Measurements from ENCODE around the gene PLXDC1.

Gene PLXDC1

DNA sequence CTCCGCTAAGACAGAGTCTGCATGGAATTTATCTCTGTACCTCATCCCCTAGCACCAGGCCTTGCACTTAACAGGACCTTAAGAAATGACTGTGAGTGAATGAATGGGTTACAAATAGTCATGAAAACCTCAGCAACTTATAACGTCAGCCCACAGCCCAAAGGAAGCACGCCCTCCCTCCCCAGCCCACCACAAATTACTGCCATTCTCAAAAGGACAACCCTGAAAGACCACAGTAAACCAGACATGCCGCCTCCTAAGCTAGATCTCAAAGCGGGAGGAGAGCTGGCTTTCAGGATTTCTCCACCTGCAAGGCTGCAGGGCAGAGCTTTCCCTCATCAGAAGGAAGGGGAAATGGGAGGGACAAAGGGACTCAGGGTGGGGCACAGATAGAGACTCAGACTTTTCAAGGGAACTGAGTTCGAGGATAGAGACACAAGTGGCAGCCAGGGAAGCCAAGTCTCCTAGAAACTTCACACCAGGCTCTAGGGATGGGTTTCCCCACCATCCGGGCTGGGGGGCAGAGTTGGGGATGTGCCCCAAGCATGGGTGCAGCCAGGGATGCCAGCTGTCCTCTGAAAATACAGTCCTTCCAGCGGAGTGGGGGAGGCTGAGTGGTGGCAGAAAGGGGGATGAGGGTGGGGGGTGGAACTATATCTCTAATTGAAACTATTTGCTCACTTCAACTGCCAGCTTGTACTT, 56.7 kb downstream of the PLXDC1 start:
- no peak for DNase-seq

DNA sequence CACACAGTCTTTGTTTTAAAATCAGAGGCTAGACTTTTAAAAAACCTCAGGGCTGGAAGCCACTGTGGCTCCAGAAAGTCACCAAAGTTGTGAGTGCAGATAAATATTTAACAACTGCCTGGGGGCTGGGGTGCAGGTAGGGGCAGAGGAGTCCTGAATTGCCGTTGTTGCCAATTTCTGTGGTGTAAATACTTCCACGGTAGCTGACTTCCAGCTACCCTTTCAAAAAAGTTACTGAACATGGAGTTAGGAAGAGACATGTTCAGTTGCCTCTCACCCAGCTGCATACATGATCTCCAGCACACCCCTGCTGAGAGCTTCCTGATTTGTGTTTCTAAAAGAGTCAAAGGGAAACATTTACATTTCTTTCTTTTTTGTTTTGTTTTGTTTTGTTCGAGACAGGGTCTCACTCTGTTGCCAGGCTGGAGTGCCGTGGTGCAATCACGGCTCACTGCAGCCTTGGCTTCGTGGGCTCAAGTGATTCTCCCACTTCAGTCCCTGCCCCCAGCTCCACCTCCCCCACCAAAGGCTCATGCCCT, 58.7 kb downstream of the PLXDC1 start:
- no peak for DNase-seq

DNA sequence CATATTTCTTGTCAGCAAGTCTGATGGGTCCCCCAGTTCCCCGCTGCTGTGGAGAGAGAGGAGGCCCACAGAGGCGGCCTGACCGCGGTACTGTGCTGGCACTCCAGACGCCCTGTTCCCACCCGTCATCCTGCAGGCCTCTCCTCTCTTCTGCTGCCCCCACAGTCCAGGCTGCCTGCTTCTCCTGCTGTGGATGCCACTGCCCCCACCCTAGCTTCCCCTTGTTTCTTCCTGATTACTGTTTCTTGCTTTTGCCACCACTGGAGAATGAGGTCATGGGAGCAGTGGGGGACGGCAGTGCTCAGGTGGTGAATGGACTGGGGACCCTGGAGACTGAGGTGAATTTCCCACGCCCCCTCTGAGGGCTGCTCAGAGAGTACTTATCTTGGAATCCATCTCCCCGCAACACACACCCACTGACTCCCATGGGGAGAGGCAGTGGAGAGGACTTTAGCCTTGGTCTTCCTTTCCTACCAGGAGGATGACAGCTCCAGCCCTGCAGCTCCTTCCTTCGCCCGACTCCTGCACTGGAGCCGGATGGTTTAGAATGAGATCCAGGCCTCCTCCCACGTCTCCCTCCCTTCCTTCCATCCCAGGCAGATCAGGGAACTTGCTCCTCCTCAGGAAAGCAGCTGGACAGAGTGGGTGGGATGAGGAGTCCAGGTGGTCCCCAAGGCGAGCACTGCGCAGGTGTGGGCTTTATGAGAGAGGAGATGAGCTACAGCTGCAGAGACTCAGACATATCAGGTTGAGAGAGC, 60.4 kb downstream of the PLXDC1 start:
- no peak for DNase-seq

DNA sequence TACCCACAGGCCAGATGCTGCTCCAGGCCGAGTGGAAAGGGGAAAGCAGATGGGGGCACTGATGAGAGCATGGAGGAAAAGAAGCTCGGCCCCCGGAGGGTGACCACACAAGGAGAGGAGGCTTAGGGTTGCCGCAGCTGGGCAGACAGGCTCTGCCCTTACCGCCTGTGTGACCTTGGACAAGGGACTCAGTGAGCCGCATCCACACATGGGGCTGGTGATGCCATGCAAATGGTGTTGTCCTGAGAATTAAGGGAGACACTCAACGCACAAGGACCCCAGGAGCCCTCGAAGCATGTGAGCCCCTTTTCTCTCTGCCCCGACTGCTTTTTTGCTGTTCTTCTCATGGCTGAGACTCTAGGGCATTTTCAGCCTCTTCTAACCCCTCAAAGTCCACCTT, 61.0 kb downstream of the PLXDC1 start:
- no peak for DNase-seq

DNA sequence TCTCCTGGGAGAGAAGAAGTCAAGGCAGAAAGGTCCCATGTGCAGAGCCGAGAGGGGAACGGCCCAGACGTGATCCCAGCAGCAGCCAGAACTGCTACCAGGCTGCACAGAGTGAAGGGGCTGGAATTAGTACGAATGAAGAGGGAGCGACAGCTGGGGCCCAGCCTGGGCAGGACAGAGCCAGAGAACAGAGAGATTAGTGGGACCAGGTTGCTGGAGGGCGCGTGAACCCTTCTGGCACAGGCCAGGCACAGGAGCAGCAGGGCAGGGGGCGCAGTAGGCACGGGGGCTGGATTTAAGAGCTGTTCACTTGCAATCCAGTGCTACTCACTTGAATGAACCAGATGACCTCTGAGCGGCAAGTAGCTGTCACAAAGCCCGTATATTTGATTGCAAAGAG, 66.9 kb downstream of the PLXDC1 start:
- DNase-seq, result no peak

DNA sequence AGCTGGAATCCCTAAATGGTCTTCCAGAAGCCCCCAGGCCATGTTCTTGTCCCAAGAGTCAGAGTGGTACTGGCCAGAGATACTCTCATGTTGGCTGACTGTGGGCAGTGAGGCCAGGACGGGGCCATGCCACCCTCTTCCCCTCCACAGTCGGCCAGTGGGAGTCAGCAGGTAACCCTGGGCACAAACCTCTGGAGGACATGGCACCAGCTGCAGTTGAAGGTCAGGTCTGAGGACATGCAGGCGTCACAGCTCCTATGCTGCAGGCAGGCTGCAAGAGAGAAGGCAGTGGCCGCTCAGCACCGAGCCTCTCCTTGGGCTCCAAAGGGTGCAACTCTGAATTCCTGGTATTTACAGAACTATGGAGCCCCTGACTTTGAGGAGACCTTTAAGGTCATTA, 68.2 kb downstream of the PLXDC1 start:
- no peak for DNase-seq

DNA sequence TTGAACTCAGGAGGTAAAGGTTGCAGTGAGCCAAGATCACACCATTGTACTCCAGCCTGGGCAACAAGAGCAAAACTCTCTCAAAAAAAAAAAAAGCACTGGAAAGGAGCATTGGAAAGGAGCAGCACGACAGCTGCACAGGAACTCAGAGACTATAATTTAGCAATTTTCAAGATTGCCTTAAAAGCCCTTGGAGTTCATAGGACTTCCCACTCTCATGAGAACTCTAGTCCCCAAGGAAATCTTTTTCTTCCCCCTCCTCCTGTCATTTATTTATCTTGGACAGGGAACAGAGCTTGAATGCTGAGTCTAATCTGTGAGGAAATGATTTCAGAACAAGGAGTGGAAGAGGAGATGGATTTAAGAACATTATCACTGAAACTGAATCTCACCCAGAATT, 69.0 kb downstream of the PLXDC1 start:
- DNase-seq, result no peak

DNA sequence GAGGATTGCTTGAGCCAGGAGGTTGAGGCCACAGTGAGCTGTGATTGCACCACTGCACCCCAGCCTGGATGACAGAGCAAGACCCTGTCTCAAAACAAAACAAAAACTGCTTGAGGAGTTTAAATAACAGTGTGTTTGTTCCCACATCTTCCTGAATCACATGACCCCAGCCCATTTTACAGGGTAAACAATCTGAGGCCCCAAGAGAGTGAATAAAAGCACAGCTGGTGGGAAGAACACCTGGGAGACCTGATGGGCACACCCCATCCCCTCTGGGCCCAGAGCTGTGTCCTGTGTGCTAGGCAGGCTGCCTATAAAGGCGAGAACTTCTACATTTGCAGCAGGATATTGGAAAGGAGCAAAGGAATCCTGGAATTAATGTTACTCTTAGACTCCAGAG, 69.6 kb downstream of the PLXDC1 start:
- no peak for DNase-seq

DNA sequence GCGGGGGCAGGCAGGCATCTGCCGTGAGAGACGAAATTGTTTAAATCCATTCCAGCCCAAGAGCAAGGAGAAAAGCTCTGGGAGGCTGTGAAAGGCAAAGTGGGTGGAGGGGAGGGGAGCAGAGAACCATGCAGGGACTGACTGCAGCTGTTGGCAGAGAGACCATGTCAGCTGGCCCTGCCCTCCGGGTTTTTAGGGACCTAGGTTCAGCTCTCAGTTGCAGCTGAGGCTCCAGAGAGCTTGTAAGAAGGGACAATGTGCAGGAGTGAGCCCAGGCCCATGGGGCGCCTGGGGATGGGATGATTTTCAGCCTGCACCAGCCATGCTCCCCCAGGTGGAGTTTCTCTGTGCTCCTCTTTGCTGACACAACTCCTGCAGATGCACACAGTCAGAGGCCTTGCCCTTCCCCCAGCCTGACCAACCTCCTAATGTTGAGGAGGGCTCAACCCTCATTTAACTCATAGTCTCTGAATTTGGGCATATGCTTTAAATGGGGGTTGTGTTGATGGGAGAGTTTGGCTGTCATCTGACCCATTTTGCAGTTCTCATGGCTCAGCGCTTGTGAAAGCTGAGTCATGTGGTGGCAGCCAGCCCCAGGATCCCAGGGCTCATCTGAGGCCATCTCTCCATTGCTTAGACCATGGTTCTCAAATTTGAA, 70.9 kb downstream of the PLXDC1 start:
- DNase-seq, result no peak

DNA sequence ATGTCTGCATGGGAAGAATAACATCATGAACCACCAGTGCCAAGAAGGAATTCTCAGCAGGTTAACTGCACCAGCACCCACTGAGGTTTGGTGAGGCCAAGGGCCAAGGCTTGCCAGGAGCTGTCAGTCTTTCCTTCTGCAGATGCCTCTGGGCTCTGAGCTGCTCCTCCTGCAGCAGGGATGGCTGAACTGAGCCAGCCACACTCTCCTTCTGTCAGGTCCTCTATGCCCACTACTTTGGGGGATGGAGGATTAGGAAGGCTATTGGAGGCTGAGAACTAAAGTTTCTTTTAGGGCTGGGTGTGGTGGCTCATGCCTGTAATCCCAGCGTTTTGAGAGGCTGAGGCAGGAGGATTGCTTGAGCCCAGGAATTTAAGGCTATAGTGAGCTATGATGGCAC, 71.6 kb downstream of the PLXDC1 start:
- DNase-seq, result no peak

DNA sequence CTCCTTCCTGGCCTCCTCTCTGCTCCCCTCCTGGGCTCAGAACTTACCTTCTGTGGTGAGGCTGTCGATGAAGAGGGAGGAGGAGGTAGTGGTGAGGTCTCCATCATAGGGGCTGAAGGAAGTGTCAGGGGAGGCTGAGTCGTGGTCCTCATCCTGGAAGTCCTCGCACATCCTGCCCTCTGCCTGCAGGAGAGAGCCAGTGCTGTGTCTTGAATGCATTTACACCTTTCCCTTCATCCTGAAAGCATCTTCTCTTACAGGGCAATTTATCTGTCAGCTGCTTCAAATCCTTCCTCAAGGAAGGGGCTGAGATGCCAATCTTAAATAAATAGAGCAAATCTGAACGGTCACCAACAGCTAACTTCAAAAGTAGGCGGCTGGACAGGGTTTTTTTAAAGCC, 73.6 kb downstream of the PLXDC1 start:
- no peak for DNase-seq

DNA sequence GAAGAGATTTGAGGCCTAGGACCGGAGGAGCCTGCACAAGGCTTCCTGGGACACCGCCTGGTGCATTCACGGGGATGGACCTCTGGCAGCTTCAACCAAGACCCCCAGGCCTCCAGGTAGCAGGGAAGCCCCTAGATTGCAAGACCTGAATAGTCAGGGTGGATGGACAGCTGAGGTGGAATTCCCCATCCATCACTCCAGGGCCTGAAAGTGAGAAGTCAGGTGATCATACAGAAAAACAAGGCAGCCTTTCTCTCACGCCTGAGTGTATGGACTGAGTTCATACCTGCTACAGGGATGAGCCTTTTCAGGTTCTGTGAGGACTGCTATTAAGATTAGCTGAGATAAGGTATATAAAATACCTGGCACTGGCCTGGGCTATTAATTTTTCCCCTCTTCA, 74.2 kb downstream of the PLXDC1 start:
- DNase-seq, result no peak

DNA sequence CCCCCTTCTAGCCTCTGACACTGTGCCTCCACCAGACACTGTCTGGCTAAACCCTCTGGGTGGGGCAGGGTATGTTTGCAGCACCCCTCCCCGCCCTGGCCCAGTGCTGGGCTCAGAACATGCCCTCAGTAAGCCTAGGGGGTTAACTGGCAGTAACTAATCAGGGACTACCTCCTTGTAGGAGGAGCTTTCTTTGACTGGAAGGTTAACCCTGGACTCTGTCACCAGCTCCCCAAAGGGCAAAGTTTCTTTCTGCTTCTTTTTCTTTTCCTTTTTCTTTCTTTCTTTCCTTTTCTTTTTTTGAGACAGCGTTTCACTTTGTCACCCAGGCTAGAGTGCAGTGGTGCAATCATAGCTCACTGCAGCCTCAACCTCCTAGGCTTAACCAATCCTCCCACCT, 76.8 kb downstream of the PLXDC1 start:
- DNase-seq, result no peak

DNA sequence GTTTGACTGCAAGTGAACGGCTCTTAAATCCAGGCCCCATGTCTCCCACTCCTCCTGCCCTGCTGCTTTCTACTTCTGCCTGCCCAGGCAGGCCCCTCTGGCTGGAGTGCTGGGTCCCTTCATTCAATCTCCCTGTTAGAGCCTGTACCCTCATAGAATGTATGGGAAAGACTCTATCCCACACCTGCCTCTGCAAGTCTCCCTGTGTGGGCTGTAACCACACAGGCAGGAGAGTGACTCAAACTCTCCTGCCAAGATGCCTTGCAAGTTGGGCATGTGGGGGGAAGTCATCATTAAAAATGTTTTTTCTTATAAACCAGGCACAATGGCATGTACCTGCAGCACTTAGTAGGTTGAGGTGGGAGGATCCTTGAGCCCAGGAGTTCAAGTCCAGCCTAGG, 77.5 kb downstream of the PLXDC1 start:
- DNase-seq, result no peak

DNA sequence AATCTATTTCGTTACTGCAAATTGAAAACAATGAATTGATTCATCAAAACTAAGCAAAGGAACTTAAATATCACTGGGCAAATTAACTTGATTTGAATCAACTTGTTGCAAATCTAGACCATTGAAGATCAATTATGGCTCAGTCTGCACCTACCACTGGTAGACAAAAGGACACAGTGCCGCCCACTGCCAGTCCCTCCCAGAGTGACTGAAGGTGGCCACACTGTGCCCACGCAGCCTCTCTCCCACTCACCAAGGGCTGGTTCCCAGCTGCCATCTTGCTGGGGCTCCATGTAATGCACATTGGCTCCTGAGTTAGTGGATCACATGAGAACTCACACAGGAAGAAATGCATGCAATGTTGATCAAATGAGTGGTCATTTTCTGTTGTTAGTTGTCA, 78.1 kb downstream of the PLXDC1 start:
- no peak for DNase-seq

DNA sequence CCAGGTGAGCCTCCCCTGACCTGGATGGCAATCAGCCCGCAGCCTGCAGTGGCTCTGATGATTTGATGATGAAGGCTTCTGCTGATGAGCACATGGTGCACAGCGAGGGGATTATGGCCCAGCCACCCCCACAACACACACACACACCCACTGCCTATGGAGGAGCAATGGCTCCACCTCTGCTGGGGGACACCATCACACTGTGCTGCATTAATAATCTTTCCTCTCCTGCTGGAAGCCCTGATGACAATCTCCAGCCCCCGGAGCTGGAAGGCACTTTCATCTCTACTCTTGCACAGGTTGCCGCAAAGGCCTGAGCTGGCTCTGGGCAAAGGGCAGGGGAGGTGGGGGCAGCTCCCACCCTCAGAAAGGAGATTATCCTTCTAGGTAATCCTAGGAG, 79.9 kb downstream of the PLXDC1 start:
- DNase-seq, result no peak

DNA sequence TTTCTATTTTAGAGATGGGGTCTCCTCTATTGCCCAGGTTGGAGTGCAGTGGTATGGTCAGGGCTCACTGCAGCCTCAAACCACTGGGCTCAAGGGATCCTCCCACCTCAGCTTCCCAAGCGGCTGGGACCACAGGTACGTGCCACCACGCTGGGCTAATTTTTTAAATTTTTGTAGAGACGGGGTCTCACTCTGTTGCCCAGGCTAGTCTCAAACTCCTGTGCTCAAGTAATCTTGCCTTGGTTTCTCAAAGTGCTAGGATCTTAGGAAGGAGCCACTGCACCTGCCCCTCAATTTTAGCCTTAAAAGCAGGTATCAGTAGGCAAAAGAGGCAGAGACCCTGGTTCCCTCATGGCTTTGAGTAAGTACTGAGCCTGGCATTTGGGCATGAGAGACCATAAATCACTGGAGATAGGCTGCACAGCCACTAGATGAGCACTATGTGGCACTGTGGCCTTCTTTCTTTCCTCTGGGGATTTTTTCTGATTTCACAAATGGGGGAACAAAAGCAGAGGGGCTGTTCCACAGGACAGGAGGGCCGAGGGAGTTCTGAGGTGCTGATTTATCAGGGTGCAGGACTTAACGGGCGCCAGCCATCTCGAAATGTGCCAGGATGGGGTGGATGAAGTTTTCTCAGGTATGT, 82.2 kb downstream of the PLXDC1 start:
- no peak for DNase-seq

DNA sequence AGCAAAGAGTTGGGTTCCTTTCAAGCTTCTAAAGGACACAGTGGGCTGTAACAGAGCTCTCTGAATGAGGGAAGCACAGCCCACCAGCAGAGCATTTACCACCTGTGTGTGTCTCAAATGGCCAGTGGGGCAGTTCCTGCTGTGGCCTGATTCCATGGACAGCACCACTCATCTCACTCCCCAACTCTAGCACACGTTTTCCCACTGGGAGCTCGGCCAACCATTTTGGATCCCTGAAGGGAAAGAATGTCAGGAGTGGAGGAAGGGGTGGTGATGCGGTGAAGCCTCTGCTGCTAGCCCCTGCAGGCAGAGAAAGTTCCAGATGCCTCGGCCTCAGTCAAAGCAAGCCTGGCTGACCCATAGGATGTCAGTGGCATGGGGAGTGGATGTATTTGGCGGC, 86.6 kb downstream of the PLXDC1 start:
- no peak for DNase-seq

DNA sequence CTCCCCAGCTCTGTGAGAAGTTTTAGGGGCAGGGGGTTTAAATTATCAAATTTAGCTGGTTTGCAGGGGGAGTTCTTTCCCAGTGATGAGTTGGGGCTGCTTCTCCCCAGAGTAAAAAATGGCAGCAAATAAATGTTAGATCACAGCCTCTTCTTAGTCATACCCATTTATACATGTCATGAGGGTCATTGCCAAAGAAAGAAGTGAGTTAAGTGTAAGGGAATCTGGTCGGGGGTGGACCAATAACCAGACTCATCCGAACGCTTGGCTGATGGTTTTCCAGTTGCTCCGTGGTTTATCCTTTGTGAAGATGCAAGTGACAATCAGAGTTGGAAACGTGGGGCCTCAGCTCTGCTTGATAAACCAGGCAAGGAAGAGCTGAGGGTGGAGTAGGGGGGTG, 87.1 kb downstream of the PLXDC1 start:
- DNase-seq, result no peak

DNA sequence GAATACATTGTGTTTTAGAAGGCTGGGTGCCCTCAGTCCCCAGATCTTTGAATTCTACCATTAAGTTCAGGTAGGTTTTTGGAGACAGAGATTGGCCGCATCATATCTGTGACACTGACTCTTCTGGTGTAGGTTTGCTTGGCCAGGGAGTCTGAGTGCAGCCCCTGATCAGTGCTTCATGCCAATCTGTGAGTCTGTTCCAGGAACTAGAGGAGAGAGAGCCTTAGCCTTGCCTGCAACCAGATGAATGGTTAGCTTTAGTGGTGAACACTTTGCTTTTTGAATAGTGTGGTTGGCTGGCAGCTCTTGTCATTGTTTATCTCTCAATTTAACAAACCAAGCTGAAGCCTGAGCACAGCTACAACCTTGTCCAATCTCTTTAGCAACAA, 87.8 kb downstream of the PLXDC1 start:
- no peak for DNase-seq

DNA sequence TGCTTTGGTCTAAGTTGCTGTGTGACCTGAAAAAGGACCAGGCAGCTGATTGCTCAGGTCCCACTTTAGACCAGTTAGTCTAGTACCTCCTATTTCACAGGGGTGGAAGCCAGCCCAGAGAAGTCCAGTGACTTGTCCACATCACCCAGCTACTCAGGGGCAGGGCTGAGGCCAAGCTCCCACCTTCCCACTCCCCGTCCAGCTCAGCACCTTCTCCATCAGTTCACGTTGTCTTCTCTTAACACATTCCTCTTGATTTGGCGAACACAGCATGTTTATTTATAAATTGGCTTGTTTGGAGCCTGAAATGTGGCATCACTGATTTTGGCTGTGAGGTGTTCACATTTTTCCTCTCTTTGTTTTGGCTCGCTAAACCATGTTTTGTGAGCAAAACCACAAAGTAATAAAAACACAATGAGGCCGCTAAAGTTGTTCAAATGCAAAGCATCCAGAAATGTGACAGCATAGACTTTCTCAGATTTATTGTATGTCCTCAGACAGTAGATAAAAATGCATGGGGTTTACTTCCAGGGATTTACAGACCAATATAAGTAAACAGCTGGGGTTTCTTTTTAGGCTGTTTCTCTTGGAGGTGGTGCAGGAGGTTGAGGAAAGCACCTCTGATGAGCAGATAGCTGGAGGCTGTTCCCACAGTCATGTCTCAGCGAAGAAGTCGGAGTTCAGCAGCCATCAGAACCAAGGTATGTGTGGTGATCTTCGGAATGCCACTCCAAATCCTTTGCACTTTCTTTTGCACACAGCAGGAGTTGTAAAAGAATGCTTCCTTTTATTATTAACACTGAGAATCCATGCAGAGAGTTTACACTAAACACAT, 88.4 kb downstream of the PLXDC1 start:
- no peak for DNase-seq

DNA sequence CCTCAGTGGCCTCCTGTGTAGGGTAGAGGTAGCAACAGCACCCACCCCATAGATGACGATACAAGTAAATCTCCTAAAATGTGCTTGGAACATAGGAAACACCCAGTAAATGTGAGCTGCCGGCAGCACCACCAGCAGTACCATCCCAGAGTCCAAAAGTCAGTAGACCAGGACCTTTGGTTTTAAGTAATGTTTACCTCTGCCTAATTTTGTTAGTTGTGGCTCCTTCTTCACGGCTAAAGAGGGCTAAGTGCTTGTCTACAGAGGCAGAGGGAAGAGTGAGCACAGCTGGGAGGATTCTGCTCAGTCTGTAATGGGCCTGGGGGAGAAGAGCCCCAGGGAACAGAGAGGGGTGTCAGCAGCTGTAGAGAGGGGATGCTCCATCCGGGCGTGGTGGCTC, 92.9 kb downstream of the PLXDC1 start:
- DNase-seq, result no peak
